GM18868 (cell line): ENCODE data around the gene MTMR3.

Experiments used
- ATAC-seq: cut with Tn5 transposase; IDR thresholded peaks from one replicate; pipeline ENCODE4 v1.9.1; 2021; ENCODE audit warnings: mild to moderate bottlenecking, moderate library complexity; ENCODE audit not compliant: unreplicated experiment

Gene MTMR3

GRCh38 chr22:30023099-30023660 lies 140.2 kb downstream of the MTMR3 start:
- no peak for ATAC-seq

GRCh38 chr22:30024231-30024630 lies 141.3 kb downstream of the MTMR3 start:
- ATAC-seq, result no peak

GRCh38 chr22:30025221-30025620 lies 142.2 kb downstream of the MTMR3 start:
- no peak for ATAC-seq

- no peak for ATAC-seq
Measured at GRCh38 chr22:30026756-30027155, 143.8 kb downstream of the MTMR3 start.

GRCh38 chr22:30027169-30027568 lies 144.2 kb downstream of the MTMR3 start:
- no peak for ATAC-seq

- ATAC-seq, result no peak
Measured at GRCh38 chr22:30027791-30028190, 144.8 kb downstream of the MTMR3 start.

GRCh38 chr22:30028731-30029130 lies 145.8 kb downstream of the MTMR3 start:
- ATAC-seq, result no peak

GRCh38 chr22:30029512-30029911 lies 146.5 kb downstream of the MTMR3 start:
- ATAC-seq, result no peak

GRCh38 chr22:30030329-30030728 lies 147.4 kb downstream of the MTMR3 start:
- ATAC-seq, result no peak

- no peak for ATAC-seq
Measured at GRCh38 chr22:30031328-30031727, 148.4 kb downstream of the MTMR3 start.

GRCh38 chr22:30031764-30032455 lies 148.9 kb downstream of the MTMR3 start:
- no peak for ATAC-seq

- no peak for ATAC-seq
Measured at GRCh38 chr22:30033137-30033536, 150.2 kb downstream of the MTMR3 start.

- ATAC-seq, result no peak
Measured at GRCh38 chr22:30033901-30034300, 150.9 kb downstream of the MTMR3 start.

GRCh38 chr22:30036656-30037055 lies 153.7 kb downstream of the MTMR3 start:
- ATAC-seq, result no peak

- no peak for ATAC-seq
Measured at GRCh38 chr22:30038219-30038618, 155.2 kb downstream of the MTMR3 start.

- ATAC-seq, result no peak
Measured at GRCh38 chr22:30040499-30041260, 157.7 kb downstream of the MTMR3 start.

- ATAC-seq, result no peak
Measured at GRCh38 chr22:30041475-30041874, 158.5 kb downstream of the MTMR3 start.

GRCh38 chr22:30041881-30042280 lies 158.9 kb downstream of the MTMR3 start:
- ATAC-seq, result no peak

- ATAC-seq, result no peak
Measured at GRCh38 chr22:30043161-30043560, 160.2 kb downstream of the MTMR3 start.

GRCh38 chr22:30044369-30044768 lies 161.4 kb downstream of the MTMR3 start:
- ATAC-seq, result no peak

- no peak for ATAC-seq
Measured at GRCh38 chr22:30044881-30045493, 162.0 kb downstream of the MTMR3 start.

GRCh38 chr22:30045494-30045887 lies 162.5 kb downstream of the MTMR3 start:
- ATAC-seq, result no peak
